Hippocampal formation (tissue), 2 donors: ENCODE data around the gene SPATA31E1.
"Not testable (repeated sequence)": the region's sequence is repeated elsewhere in the genome, so short reads cannot be mapped to it uniquely, and the experiment has no call there.

ENCODE experiments used
- DNase-seq, 2 donors: peaks; one replicate each; lab custom pipeline; 2025; lab: John Stamatoyannopoulos, UW

The SPATA31E1 gene

GRCh38 chr9:87886210-87886932, 3.7 kb downstream of the SPATA31E1 start:
- no peak for DNase-seq

- no peak for DNase-seq
Measured at GRCh38 chr9:87886933-87887505, 4.3 kb downstream of the SPATA31E1 start.

GRCh38 chr9:87887661-87888480, 5.2 kb downstream of the SPATA31E1 start:
- no peak for DNase-seq

GRCh38 chr9:87888501-87888900, 5.8 kb downstream of the SPATA31E1 start:
- no peak for DNase-seq

- no peak for DNase-seq
Measured at GRCh38 chr9:87889065-87889881, 6.6 kb downstream of the SPATA31E1 start.

GRCh38 chr9:87889882-87890252, 7.2 kb downstream of the SPATA31E1 start:
- DNase-seq, result no peak

GRCh38 chr9:87890837-87891236, 8.2 kb downstream of the SPATA31E1 start:
- DNase-seq, result no peak

GRCh38 chr9:87891754-87892153, 9.1 kb downstream of the SPATA31E1 start:
- no peak for DNase-seq

- DNase-seq, result no peak
Measured at GRCh38 chr9:87892956-87893355, 10.3 kb downstream of the SPATA31E1 start.

GRCh38 chr9:87894998-87895625, 12.4 kb downstream of the SPATA31E1 start:
- no peak for DNase-seq

- no peak for DNase-seq
Measured at GRCh38 chr9:87896891-87897290, 14.2 kb downstream of the SPATA31E1 start.

- DNase-seq, result no peak
Measured at GRCh38 chr9:87898151-87898550, 15.5 kb downstream of the SPATA31E1 start.

GRCh38 chr9:87902371-87902770, 19.7 kb downstream of the SPATA31E1 start:
- not testable (repeated sequence) for DNase-seq

GRCh38 chr9:87909310-87910041, 26.8 kb downstream of the SPATA31E1 start:
- no peak for DNase-seq

- no peak for DNase-seq
Measured at GRCh38 chr9:87910821-87911220, 28.1 kb downstream of the SPATA31E1 start.

GRCh38 chr9:87917662-87918061, 35.0 kb downstream of the SPATA31E1 start, which contains the start of gene SPATA31C1:
Gene SPATA31C1, plus strand, starts transcription at chr9:87917962.
- not testable (repeated sequence) for DNase-seq

- DNase-seq, result not testable (repeated sequence)
Measured at GRCh38 chr9:87919013-87919412, 36.3 kb downstream of the SPATA31E1 start.

- DNase-seq, result not testable (repeated sequence)
Measured at GRCh38 chr9:87921561-87921960, 38.9 kb downstream of the SPATA31E1 start.

GRCh38 chr9:87923012-87923411, 40.3 kb downstream of the SPATA31E1 start:
- DNase-seq, result not testable (repeated sequence)

- DNase-seq, result not testable (repeated sequence)
Measured at GRCh38 chr9:87924851-87925250, 42.2 kb downstream of the SPATA31E1 start.

GRCh38 chr9:87929152-87929551, 46.5 kb downstream of the SPATA31E1 start:
- DNase-seq, result not testable (repeated sequence)
